Vagina (tissue), 2 donors: ENCODE results near the gene PTPRN2.

Experiments
- POLR2A ChIP-seq, 2 donors: fragments of 450-650 bp; IDR thresholded peaks; one replicate each; pipeline ENCODE4 v1.6.1; 2017; ENCODE audit warnings: antibody characterized with exemption in 2 of 2, mild to moderate bottlenecking in 2 of 2, moderate library complexity in 2 of 2
- POLR2AphosphoS5 ChIP-seq, 2 donors: sonication (generic); formaldehyde crosslinking; IDR thresholded peaks; one replicate each; pipeline ENCODE4 v1.9.0; 2017; ENCODE audit warnings: antibody characterized with exemption in 2 of 2, mild to moderate bottlenecking in 2 of 2, low read depth in 1 of 2; ENCODE audit not compliant: insufficient read depth in 1 of 2
- TF ChIP-seq, protein P1 (sequence below), 3 experiments: fragments of 450-650 bp in 2 of 3; fragments of 200-600 bp in 1 of 3; sonication (generic) in 1 of 3; IDR thresholded peaks; one replicate each; pipeline ENCODE4 v1.5.1; 2017 to 2019; ENCODE audit warnings: antibody characterized with exemption in 3 of 3, mild to moderate bottlenecking in 2 of 3, moderate library complexity in 2 of 3

DNA sequence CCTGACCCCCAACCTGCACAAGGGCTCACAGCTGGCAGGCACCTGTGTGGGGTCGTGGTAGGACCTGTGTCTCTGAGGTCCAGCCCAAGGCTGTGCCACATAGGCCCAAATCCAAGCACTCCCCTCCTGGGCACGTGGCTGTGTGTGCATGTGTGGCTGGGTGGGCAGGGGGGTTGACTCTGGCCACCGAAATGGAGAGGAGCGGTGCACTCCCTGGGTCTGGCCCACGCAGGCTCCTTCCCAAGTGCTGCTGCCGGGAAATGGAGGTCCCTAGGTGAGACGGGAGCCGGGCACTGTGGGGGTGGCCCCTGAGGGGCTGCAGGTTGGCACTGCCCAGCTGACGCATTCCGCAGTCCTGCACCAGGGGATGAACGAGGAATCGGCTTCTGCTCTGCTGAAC is 722.7 kb downstream of the PTPRN2 start:
- TF ChIP-seq, protein P1, sequence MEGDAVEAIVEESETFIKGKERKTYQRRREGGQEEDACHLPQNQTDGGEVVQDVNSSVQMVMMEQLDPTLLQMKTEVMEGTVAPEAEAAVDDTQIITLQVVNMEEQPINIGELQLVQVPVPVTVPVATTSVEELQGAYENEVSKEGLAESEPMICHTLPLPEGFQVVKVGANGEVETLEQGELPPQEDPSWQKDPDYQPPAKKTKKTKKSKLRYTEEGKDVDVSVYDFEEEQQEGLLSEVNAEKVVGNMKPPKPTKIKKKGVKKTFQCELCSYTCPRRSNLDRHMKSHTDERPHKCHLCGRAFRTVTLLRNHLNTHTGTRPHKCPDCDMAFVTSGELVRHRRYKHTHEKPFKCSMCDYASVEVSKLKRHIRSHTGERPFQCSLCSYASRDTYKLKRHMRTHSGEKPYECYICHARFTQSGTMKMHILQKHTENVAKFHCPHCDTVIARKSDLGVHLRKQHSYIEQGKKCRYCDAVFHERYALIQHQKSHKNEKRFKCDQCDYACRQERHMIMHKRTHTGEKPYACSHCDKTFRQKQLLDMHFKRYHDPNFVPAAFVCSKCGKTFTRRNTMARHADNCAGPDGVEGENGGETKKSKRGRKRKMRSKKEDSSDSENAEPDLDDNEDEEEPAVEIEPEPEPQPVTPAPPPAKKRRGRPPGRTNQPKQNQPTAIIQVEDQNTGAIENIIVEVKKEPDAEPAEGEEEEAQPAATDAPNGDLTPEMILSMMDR (IDR thresholded peaks at IDR 0.05) = no peak
- no peak for TF ChIP-seq POLR2A (IDR thresholded peaks at IDR 0.05)
- no peak for TF ChIP-seq POLR2AphosphoS5 (IDR thresholded peaks at IDR 0.05; ENCODE audit: insufficient read depth in 1 of 2, low read depth in 1 of 2)
